ENCODE measurements around the gene EPS8L1.
"Not testable (repeated sequence)": the region's sequence is repeated elsewhere in the genome, so short reads cannot be mapped to it uniquely, and the experiment has no call there.

Gene EPS8L1

GRCh38 chr19:55050749-55051532, 24.7 kb upstream of the EPS8L1 start:
- DNase-seq (ENCODE audit: low spot score) = no peak

DNA sequence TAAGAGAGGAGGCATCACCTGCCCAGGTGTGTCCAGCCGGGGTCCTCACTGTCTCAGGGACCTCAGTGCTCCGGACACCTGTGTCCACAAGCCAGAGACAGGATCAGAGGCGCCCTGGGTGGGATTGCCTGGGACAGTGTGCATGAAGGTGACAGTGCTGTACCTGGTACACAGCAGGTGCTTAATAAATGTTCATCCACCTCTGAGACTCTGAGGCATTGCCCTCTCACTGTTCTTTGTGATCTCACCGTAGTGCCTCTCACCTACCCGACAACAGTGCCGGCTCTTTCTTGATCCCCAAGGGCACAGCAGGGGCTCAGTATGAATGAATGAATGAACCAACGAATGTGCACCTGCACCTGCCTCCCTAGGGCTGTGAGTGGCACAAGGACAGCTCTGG, 21.9 kb upstream of the EPS8L1 start:
- DNase-seq (ENCODE audit: low spot score) = no peak

DNA sequence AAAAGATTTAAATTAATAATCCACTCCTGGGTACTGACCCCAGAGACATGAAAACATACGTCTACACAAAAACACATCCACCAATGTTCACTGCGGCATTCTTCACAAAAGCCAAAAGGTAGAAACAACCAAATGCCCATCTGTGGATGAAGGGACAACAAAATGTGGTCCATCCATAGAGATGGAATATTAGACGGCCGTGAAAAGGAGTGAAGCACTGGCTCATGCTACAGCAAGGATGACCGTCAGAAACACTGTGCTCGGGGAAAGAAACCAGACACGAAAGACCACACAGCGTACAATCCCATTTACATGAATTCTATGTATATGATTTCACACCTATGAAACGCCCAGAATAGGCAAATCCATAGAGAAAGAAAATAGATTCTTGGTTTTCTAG, 18.8 kb upstream of the EPS8L1 start:
- DNase-seq (ENCODE audit: low spot score) = no peak

GRCh38 chr19:55058781-55059610, 16.7 kb upstream of the EPS8L1 start:
- no peak for DNase-seq (ENCODE audit: low spot score)

DNA sequence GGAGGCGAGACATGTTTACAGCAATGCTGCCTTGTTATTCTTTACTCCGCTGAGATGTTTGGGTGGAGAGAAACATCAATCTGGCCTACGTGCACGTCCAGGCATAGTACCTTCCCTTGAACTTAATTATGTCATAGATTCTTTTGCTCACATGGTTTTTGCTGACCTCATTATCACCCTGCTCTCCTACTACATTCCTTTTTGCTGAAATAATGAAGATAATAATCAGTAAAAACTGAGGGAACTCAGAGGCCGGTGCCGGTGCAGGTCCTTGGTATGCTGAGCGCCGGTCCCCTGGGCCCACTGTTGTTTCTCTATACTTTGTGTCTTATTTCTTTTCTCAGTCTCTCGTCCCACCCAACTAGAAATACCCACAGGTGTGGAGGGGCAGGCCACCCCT, 15.4 kb upstream of the EPS8L1 start:
- DNase-seq (ENCODE audit: low spot score) = not testable (repeated sequence)

GRCh38 chr19:55062735-55063491, 12.8 kb upstream of the EPS8L1 start, which contains the start of gene RDH13:
Gene RDH13 (minus strand): TSS chr19:55063148. CDS start chr19:55063032, 116 bp downstream.
- peak; percentile 96 for DNase-seq (ENCODE audit: low spot score)

DNA sequence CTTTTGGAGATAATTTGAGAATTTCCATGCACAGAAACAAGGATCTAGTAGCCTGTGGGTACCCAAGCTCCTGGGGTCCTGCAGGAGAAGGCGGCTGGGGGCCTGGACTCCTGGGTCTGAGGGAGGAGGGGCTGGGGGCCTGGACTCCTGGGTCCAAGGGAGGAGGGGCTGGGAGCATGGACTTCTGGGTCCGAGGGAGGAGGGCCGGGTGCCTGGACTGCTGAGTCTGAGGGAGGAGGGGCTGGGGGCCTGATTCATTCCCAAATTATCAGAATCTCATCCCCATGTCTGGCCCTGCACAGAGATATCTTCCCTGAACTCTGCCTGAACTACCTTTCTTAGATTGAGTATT, 12.2 kb upstream of the EPS8L1 start:
- DNase-seq (ENCODE audit: low spot score) = no peak

- DNase-seq (ENCODE audit: low spot score) = not testable (repeated sequence)
These were observed 10.2 kb upstream of the EPS8L1 start for GRCh38 chr19:55065516-55065915.

GRCh38 chr19:55066107-55066709, 9.5 kb upstream of the EPS8L1 start:
- no peak for DNase-seq (ENCODE audit: low spot score)

GRCh38 chr19:55067869-55068268, 7.8 kb upstream of the EPS8L1 start:
- DNase-seq (ENCODE audit: low spot score) = no peak

- no peak for DNase-seq (ENCODE audit: low spot score)
These were observed 6.5 kb upstream of the EPS8L1 start for GRCh38 chr19:55068950-55069864.

DNA sequence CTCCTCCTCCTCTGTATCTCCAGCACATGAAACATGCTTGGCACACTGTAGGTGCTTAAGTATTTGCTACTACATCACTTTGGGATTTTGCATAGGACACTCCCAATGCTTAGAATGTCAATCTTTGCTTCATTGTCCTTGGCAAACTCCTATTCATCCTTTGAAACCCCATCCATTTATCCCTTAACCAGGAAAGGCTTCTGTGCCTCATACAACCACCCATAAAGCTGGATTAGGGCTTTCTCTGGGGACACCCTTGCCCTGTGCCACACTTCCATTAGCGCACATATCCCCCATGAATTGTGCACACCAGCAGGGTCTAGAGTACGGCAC, 5.8 kb upstream of the EPS8L1 start:
- DNase-seq (ENCODE audit: low spot score) = no peak

DNA sequence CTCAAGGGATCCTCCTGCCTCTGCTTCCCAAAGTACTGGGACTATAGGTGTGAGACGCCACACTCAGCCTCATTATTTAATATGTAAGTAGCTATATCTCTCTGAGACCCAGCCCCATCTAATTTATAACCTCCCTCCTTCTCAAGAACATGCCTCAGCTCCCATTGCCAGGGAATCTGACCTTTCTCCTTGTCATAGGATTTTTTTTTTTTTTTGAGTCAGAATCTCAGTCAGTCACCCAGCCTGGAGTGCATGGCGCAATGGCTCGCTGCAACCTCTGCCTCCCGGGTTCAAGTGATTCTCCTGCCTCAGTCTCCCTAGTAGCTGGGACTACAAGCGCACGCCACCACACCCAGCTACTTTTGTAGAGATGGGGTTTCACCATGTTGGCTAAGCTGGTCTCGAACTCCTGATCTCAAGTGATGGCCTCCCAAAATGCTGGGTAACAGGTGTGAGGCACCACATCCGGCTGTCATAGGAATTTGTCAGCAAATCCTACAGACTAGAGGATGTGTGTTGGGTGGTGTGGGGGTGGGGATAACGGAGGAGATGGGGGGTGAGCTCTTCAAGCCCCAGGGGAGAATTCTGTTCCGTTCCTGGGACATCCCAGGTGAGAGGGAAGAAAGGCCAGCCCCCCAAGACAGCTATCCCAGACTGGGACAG, 5.1 kb upstream of the EPS8L1 start:
- no peak for DNase-seq (ENCODE audit: low spot score)

- DNase-seq (ENCODE audit: low spot score) = no peak
These were observed 4.6 kb upstream of the EPS8L1 start for GRCh38 chr19:55071129-55071502.

DNA sequence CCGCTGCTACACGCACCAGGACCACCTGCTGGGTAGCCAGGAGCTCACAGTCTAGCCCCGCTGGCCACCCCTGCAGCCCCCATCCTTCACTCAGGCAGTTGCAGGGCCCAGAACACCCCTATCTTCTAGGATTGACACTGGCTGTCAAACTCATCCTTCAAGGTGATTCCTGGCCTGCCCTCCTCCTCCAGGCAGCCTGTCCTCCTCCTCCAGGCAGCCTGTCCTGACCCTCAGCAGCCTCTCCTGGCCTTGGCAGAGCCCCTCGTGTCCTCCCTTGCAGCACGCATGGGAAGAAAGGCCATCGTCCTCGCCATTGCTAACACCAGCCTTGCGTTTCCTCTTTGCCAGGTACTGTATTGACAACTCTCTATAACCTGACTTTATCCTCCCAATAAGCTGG, 3.8 kb upstream of the EPS8L1 start:
- no peak for DNase-seq (ENCODE audit: low spot score)

GRCh38 chr19:55076321-55076720, 652 bp downstream of the EPS8L1 start:
- DNase-seq (ENCODE audit: low spot score) = no peak

GRCh38 chr19:55077106-55077505, 1.4 kb downstream of the EPS8L1 start:
- no peak for DNase-seq (ENCODE audit: low spot score)

- no peak for DNase-seq (ENCODE audit: low spot score)
These were observed 3.3 kb downstream of the EPS8L1 start for GRCh38 chr19:55078996-55079395.

DNA sequence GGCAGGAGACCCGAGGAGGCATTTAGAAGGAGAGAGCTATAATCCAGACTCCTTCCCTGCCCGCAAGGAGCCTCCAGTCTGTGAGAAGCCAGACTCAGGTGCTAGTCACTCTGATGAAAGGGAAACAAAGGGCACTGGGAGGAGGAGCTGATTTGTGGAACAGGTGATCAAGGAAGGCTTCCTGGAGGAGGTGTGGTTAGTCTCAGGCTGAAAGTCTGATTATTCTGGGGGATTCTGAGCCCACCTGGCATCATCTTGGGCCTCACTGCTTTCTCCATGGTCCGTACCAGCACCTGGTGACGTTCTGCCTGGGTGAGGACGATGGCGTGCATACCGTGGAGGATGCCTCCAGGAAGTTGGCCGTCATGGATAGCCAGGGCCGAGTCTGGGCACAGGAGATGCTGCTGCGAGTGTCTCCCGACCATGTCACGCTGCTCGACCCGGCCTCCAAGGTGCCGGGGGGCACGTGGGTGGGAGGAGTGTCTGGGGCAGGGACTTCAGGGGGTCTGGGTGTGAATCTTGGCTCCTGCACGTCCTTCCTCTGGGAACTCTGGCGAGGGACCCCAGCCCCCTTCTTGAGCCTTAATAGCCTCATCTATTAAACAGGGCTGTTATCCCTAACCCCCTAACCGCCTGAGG, 3.9 kb downstream of the EPS8L1 start:
- DNase-seq (ENCODE audit: low spot score) = no peak

Measured in cerebellar cortex (tissue), 1 donor.